LNCaP clone FGC (cell line): ENCODE data around the gene RABGAP1L.

Experiments used
- DNase-seq: peaks from one replicate; pipeline ENCODE4 v3.0.0-alpha.2; 2011; ENCODE audit warnings: low read depth
- H3K4me3 ChIP-seq: 2 replicates; pipeline ENCODE4 v1.5.1; 2011; ENCODE audit warnings: mild to moderate bottlenecking, low read depth, low read length, control low read depth
- CTCF ChIP-seq: IDR thresholded peaks from 2 replicates; pipeline ENCODE4 v1.5.1; 2012; ENCODE audit warnings: mild to moderate bottlenecking; ENCODE audit not compliant: control insufficient read depth, insufficient read depth; ENCODE audit errors: extremely low read depth

The RABGAP1L gene

GRCh38 chr1:174898102-174898797 is 738.9 kb downstream of the RABGAP1L start:
- no peak overlapping the region for H3K4me3 ChIP-seq
- DNase-seq, result no peak
- no peak for TF ChIP-seq CTCF

- H3K4me3 ChIP-seq, result no peak overlapping the region
- DNase-seq, result no peak
- TF ChIP-seq CTCF, result no peak
Measured at GRCh38 chr1:174900317-174900716, 741.0 kb downstream of the RABGAP1L start.

- TF ChIP-seq CTCF, result no peak
- DNase-seq, result no peak
- H3K4me3 ChIP-seq, result no peak overlapping the region
Measured at GRCh38 chr1:174902531-174903099, 743.3 kb downstream of the RABGAP1L start.

GRCh38 chr1:174911606-174912005 is 752.3 kb downstream of the RABGAP1L start:
- no peak for TF ChIP-seq CTCF
- peak; percentile 19 for DNase-seq
- no peak overlapping the region for H3K4me3 ChIP-seq

- no peak overlapping the region for H3K4me3 ChIP-seq
- TF ChIP-seq CTCF, result no peak
- no peak for DNase-seq
Measured at GRCh38 chr1:174912264-174912663, 752.9 kb downstream of the RABGAP1L start.

- no peak for TF ChIP-seq CTCF
- DNase-seq, result no peak
Measured at GRCh38 chr1:174913225-174913903, 754.0 kb downstream of the RABGAP1L start.

More at GRCh38 chr1:174913225-174913903, 754.0 kb downstream of the RABGAP1L start:
- H3K4me3 ChIP-seq, result no peak overlapping the region
